DND-41 (cell line): ENCODE results near the gene TMEM132C.

Experiments used
- ATAC-seq: fragments of 200-7000 bp; cut with Tn5 transposase; 3 replicates; pipeline ENCODE4 v1.9.1; 2021; ENCODE audit warnings: low read depth; ENCODE audit not compliant: insufficient read depth
- DNase-seq: peaks from one replicate; pipeline ENCODE4 v3.0.0-alpha.2; 2020
- H2AFZ ChIP-seq: 2 replicates; pipeline ENCODE4 v1.6.0; 2012; ENCODE audit warnings: low read depth, low read length
- H3K27ac ChIP-seq: 2 replicates; pipeline ENCODE4 v1.5.1; 2012; ENCODE audit warnings: low read length, inconsistent platforms
- H3K27me3 ChIP-seq: fragments of 200-600 bp; sonication (generic); 2 replicates; pipeline ENCODE4 v1.6.0; 2012; ENCODE audit warnings: low read length, mild to moderate bottlenecking, inconsistent platforms; ENCODE audit not compliant: insufficient read depth, poor library complexity
- H3K36me3 ChIP-seq: 2 replicates; pipeline ENCODE4 v1.5.1; 2012; ENCODE audit warnings: low read length, inconsistent platforms; ENCODE audit not compliant: insufficient read depth
- H3K4me1 ChIP-seq: 2 replicates; pipeline ENCODE4 v1.5.1; 2012; ENCODE audit warnings: mild to moderate bottlenecking, low read length; ENCODE audit not compliant: insufficient read depth
- H3K4me2 ChIP-seq: 2 replicates; pipeline ENCODE4 v1.6.0; 2012; ENCODE audit warnings: mild to moderate bottlenecking, moderate library complexity, low read length, inconsistent platforms; ENCODE audit not compliant: insufficient read depth
- H3K4me3 ChIP-seq, 2 experiments: fragments of 200-600 bp in 1 of 2; shearing (Covaris generic) in 1 of 2; 2 replicates each; pipeline ENCODE4 v1.5.1; 2012 to 2016; ENCODE audit warnings: inconsistent platforms in 2 of 2, low read length in 2 of 2, mild to moderate bottlenecking in 2 of 2, low read depth in 1 of 2, moderate library complexity in 1 of 2
- H3K79me2 ChIP-seq: 2 replicates; pipeline ENCODE4 v1.6.0; 2012; ENCODE audit warnings: low read length, inconsistent platforms; ENCODE audit not compliant: insufficient read depth
- H3K9ac ChIP-seq: 2 replicates; pipeline ENCODE4 v1.6.0; 2012; ENCODE audit warnings: low read depth, mild to moderate bottlenecking, inconsistent platforms, low read length, moderate library complexity
- H3K9me3 ChIP-seq: 2 replicates; pipeline ENCODE4 v1.5.1; 2012; ENCODE audit warnings: low read length, moderate library complexity, mild to moderate bottlenecking, inconsistent platforms; ENCODE audit not compliant: insufficient read depth, severe bottlenecking
- H4K20me1 ChIP-seq: 2 replicates; pipeline ENCODE4 v1.6.0; 2012; ENCODE audit warnings: low read length; ENCODE audit not compliant: insufficient read depth
- EZH2 ChIP-seq: IDR thresholded peaks from 3 replicates; pipeline ENCODE4 v1.6.1; 2012; ENCODE audit warnings: borderline replicate concordance, low read depth, mild to moderate bottlenecking, moderate library complexity, low read length, inconsistent platforms; ENCODE audit not compliant: severe bottlenecking
- TF ChIP-seq, protein P1 (sequence below): IDR thresholded peaks from 2 replicates; pipeline ENCODE4 v1.5.1; 2012; ENCODE audit warnings: borderline replicate concordance, low read length, moderate library complexity, mild to moderate bottlenecking; ENCODE audit not compliant: poor library complexity, severe bottlenecking; ENCODE audit errors: extremely low read depth

TMEM132C gene

DNA sequence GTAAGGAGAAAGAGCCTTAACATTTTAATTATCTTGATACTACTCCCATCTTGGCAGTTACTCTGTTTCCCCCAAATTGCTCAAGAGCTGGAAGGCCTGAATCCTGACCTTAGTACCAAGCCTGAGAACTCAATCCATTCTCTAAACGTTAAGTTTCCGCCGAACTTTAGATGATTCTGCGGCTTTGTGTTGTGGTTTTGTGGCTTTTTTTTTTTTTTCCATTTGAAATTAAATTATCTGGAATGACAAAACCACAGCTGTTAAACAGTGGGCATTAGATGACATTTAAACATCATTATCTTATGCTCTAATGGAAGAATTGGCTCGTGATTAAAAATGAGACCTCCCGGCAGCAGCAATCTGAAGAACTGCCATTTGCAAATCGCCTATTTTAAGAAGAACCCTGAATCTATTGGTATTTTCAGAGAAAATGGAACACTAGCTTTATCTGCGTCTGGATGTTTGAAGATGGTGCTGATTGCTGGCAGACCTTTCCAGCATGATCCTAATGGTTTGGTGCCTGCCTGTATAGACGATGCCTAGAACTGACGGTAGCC, 38.4 kb downstream of the TMEM132C start:
- no peak overlapping the region for H2AFZ ChIP-seq
- H3K36me3 ChIP-seq, result no peaks in the 10 kb centered on the region
- H3K9ac ChIP-seq, result no peak overlapping the region
- no peaks in the 10 kb centered on the region for H4K20me1 ChIP-seq
- ATAC-seq (no peak), DNase-seq (no peak)
- no peak for TF ChIP-seq EZH2
- TF ChIP-seq, protein P1, sequence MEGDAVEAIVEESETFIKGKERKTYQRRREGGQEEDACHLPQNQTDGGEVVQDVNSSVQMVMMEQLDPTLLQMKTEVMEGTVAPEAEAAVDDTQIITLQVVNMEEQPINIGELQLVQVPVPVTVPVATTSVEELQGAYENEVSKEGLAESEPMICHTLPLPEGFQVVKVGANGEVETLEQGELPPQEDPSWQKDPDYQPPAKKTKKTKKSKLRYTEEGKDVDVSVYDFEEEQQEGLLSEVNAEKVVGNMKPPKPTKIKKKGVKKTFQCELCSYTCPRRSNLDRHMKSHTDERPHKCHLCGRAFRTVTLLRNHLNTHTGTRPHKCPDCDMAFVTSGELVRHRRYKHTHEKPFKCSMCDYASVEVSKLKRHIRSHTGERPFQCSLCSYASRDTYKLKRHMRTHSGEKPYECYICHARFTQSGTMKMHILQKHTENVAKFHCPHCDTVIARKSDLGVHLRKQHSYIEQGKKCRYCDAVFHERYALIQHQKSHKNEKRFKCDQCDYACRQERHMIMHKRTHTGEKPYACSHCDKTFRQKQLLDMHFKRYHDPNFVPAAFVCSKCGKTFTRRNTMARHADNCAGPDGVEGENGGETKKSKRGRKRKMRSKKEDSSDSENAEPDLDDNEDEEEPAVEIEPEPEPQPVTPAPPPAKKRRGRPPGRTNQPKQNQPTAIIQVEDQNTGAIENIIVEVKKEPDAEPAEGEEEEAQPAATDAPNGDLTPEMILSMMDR, result no peak
- no peak overlapping the region for H3K4me3 ChIP-seq
- no peaks in the 10 kb centered on the region for H3K4me1 ChIP-seq
- H3K79me2 ChIP-seq, result no peaks in the 10 kb centered on the region
- H3K27ac ChIP-seq, result no peak overlapping the region
- no peak overlapping the region for H3K4me2 ChIP-seq
- H3K27me3 ChIP-seq, result no peaks in the 10 kb centered on the region
- no peaks in the 10 kb centered on the region for H3K9me3 ChIP-seq

DNA sequence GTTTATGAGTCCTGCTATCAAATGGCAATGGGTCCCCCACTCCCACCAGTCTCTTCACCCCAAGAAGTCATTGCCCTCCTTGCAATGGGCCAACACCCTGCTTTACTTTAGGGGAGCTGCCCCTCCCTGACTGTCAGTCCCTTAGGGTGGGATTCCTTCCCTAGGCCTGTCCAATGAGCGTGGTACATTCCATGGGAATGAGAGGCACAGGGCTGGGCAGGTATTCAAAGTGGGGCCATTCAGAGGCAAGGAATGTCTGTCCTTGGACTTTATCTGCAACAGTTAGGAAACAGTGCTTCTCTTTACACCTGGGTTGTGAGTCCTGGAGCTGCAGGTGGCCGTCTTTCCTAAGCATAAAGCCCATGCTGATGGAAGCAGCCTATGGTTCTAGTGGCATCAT, 40.8 kb downstream of the TMEM132C start:
- TF ChIP-seq, protein P1, result no peak
- no peak for TF ChIP-seq EZH2

DNA sequence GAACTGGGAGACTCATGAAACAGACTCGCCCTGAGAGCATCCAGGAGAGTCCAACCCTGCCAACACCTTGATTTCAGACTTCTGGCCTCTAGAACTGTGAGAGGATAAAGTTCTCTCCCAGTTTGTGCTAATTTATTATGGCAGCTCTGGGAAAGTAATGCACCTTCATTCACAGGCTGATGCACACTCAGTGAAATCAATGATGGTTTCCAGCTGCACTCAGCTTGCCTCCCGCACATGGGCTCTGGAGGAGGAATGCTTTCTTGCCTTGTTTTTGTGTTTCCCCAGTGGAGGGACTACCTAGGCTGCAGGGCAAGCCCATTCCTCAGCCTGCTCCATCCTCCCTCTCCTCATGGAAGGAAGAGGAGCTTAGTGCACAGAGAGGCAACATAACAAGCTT, 45.7 kb downstream of the TMEM132C start:
- Histone ChIP-seq H3K27me3 (no peaks in the 10 kb centered on the region), H3K4me2 (no peak overlapping the region)
- TF ChIP-seq, protein P1, result no peak
- TF ChIP-seq EZH2, result no peak

More for the DNA sequence above, 40.8 kb downstream of the TMEM132C start:
- no peaks in the 10 kb centered on the region for H3K36me3 ChIP-seq
- ATAC-seq, result no peak
- no peaks in the 10 kb centered on the region for H4K20me1 ChIP-seq
- H3K9ac ChIP-seq, result no peak overlapping the region
- DNase-seq, result no peak
- H2AFZ ChIP-seq, result no peak overlapping the region
- peaks cover 4% of the 10 kb centered on the region for H3K9me3 ChIP-seq
- H3K27ac ChIP-seq, result no peak overlapping the region
- H3K4me2 ChIP-seq, result no peak overlapping the region
- H3K4me3 ChIP-seq, result no peak overlapping the region
- H3K79me2 ChIP-seq, result no peaks in the 10 kb centered on the region
- no peaks in the 10 kb centered on the region for H3K27me3 ChIP-seq
- no peaks in the 10 kb centered on the region for H3K4me1 ChIP-seq

DNA sequence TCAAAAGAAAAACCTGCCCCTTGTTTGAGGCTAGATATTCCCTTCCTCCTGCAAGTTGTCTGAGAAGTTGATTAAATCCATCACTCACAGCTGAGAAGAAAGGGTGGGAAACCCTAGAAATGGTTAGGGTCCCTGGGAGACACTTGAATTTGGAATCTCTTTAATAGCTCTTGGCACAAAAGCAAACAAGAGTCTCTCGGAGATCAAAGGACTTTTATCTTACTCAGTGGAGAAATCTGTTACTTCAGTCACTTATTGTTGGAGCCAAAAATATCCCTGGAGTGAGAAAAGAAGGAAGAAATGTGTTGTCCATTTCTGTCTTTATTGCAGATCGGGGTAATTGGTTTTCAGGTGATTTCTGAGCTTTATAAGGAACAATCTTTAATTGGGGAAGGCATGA, 47.0 kb downstream of the TMEM132C start:
- no peak for ATAC-seq

More for the DNA sequence above, 45.7 kb downstream of the TMEM132C start:
- Histone ChIP-seq H2AFZ (no peak overlapping the region), H3K4me3 (no peak overlapping the region), H3K4me1 (no peaks in the 10 kb centered on the region), H3K36me3 (no peaks in the 10 kb centered on the region), H4K20me1 (no peaks in the 10 kb centered on the region), H3K9ac (no peak overlapping the region), H3K27ac (no peak overlapping the region), H3K79me2 (no peaks in the 10 kb centered on the region), H3K9me3 (peaks cover 4% of the 10 kb centered on the region)
- no peak for DNase-seq
- ATAC-seq, result no peak

More for the DNA sequence above, 47.0 kb downstream of the TMEM132C start:
- no peak overlapping the region for H3K9ac ChIP-seq
- H3K27ac ChIP-seq, result no peak overlapping the region
- peaks cover 4% of the 10 kb centered on the region for H3K9me3 ChIP-seq
- H3K4me1 ChIP-seq, result no peaks in the 10 kb centered on the region
- no peak overlapping the region for H3K4me3 ChIP-seq
- H3K27me3 ChIP-seq, result no peaks in the 10 kb centered on the region
- H3K4me2 ChIP-seq, result no peak overlapping the region
- no peaks in the 10 kb centered on the region for H3K36me3 ChIP-seq
- no peaks in the 10 kb centered on the region for H3K79me2 ChIP-seq
- no peak for DNase-seq
- H2AFZ ChIP-seq, result no peak overlapping the region
- no peaks in the 10 kb centered on the region for H4K20me1 ChIP-seq
- TF ChIP-seq, protein P1, result no peak
- no peak for TF ChIP-seq EZH2
